Measurements from ENCODE around the gene STUB1.
A peak's percentile ranks its signal among the peaks of the same experiment; 100 is the strongest.

The STUB1 gene

GRCh38 chr16:645852-646678, 34.1 kb upstream of the STUB1 start:
- no peak for DNase-seq

GRCh38 chr16:646679-647172, 33.5 kb upstream of the STUB1 start:
- no peak for DNase-seq

GRCh38 chr16:647173-647902, 32.9 kb upstream of the STUB1 start:
- no peak for DNase-seq

- DNase-seq: peak; percentile 40
These were observed 32.0 kb upstream of the STUB1 start for GRCh38 chr16:648071-648780.

GRCh38 chr16:648781-649589, 31.2 kb upstream of the STUB1 start, which contains the start of gene WDR90:
TSS of gene WDR90 (plus strand) at chr16:649365. CDS start at chr16:649417, 52 bp downstream.
- DNase-seq: peak; percentile 90

GRCh38 chr16:649631-650030, 30.6 kb upstream of the STUB1 start:
- DNase-seq: no peak

GRCh38 chr16:651844-652243, 28.4 kb upstream of the STUB1 start:
- no peak for DNase-seq

GRCh38 chr16:652454-653305, 27.5 kb upstream of the STUB1 start:
- DNase-seq: no peak

GRCh38 chr16:654034-654433, 26.2 kb upstream of the STUB1 start:
- DNase-seq: no peak

GRCh38 chr16:657487-657886, 22.7 kb upstream of the STUB1 start:
- DNase-seq: no peak

GRCh38 chr16:658679-659571, 21.3 kb upstream of the STUB1 start:
- DNase-seq: no peak

GRCh38 chr16:659618-660017, 20.6 kb upstream of the STUB1 start:
- no peak for DNase-seq

- no peak for DNase-seq
These were observed 20.1 kb upstream of the STUB1 start for GRCh38 chr16:660132-660458.

- peak; percentile 69 for DNase-seq
These were observed 19.6 kb upstream of the STUB1 start for GRCh38 chr16:660459-661183.

- DNase-seq: no peak
These were observed 18.9 kb upstream of the STUB1 start for GRCh38 chr16:661184-661821.

- no peak for DNase-seq
These were observed 18.1 kb upstream of the STUB1 start for GRCh38 chr16:662095-662494.

GRCh38 chr16:662597-662996, 17.6 kb upstream of the STUB1 start:
- no peak for DNase-seq

GRCh38 chr16:666572-666971, 13.6 kb upstream of the STUB1 start:
- no peak for DNase-seq

GRCh38 chr16:667113-667779, 13.0 kb upstream of the STUB1 start:
- DNase-seq: no peak
